Mesodermal cell (in vitro differentiated cells): ENCODE measurements around the gene PARVB.

Experiments used
- H3K27ac ChIP-seq: 2 replicates; pipeline ENCODE4 v1.7.0; 2013; ENCODE audit warnings: mild to moderate bottlenecking, low read depth, low read length, moderate library complexity; ENCODE audit not compliant: severe bottlenecking
- H3K36me3 ChIP-seq: 2 replicates; pipeline ENCODE4 v1.7.1; 2013; ENCODE audit warnings: mild to moderate bottlenecking, low read length, moderate library complexity; ENCODE audit not compliant: control insufficient read depth, insufficient read depth
- H3K4me1 ChIP-seq: one replicate; pipeline ENCODE4 v1.7.1; 2013; ENCODE audit warnings: mild to moderate bottlenecking, low read length; ENCODE audit not compliant: insufficient read depth, control insufficient read depth, poor library complexity, severe bottlenecking
- H3K4me3 ChIP-seq: 2 replicates; pipeline ENCODE4 v1.7.0; 2013; ENCODE audit warnings: low read length, control low read depth, mild to moderate bottlenecking; ENCODE audit not compliant: insufficient read depth, poor library complexity, severe bottlenecking; ENCODE audit errors: extremely low read depth
- H3K9me3 ChIP-seq: 2 replicates; pipeline ENCODE4 v1.7.1; 2013; ENCODE audit warnings: mild to moderate bottlenecking, low read length, moderate library complexity; ENCODE audit not compliant: control insufficient read depth
- WGBS, 2 experiments: methylation state at CpG; one replicate each; pipeline ENCODE4 v1.1.5; 2013; ENCODE audit warnings: missing lambda C conversion rate in 2 of 2; ENCODE audit not compliant: insufficient coverage in 2 of 2; 5-methylcytosine and 5-hydroxymethylcytosine counted together

The PARVB gene

GRCh38 chr22:44112191-44112590, 88.1 kb downstream of the PARVB start:
- Histone ChIP-seq H3K9me3 (no peaks in the 10 kb centered on the region), H3K27ac (no peak overlapping the region), H3K36me3 (no peaks in the 10 kb centered on the region), H3K4me1 (peaks cover 8% of the 10 kb centered on the region), H3K4me3 (no peak overlapping the region)
- 85 to 88% methylated on average over 8 to 10 of the region's 11 CpGs for WGBS, 2 experiments

DNA sequence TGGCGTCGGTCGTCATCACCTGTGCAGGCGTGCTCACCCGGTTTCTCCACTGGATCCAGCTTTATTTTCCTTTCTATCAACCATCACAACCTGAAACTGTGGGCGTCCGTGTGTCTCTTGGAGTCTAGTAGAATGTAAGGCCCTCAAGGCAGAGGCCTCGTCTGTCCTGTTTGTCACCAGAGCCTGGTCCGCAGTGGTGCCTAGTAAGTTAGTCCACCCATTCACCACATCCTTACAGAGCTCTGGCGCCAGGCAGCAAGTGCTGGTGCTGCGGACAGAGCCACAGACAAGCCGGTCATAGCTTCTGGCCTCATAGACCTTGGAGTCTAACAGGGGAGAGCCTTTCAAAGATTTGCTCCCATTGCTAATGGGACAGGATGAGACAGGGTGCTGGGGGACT, 92.2 kb downstream of the PARVB start:
- H3K27ac ChIP-seq = no peak overlapping the region

DNA sequence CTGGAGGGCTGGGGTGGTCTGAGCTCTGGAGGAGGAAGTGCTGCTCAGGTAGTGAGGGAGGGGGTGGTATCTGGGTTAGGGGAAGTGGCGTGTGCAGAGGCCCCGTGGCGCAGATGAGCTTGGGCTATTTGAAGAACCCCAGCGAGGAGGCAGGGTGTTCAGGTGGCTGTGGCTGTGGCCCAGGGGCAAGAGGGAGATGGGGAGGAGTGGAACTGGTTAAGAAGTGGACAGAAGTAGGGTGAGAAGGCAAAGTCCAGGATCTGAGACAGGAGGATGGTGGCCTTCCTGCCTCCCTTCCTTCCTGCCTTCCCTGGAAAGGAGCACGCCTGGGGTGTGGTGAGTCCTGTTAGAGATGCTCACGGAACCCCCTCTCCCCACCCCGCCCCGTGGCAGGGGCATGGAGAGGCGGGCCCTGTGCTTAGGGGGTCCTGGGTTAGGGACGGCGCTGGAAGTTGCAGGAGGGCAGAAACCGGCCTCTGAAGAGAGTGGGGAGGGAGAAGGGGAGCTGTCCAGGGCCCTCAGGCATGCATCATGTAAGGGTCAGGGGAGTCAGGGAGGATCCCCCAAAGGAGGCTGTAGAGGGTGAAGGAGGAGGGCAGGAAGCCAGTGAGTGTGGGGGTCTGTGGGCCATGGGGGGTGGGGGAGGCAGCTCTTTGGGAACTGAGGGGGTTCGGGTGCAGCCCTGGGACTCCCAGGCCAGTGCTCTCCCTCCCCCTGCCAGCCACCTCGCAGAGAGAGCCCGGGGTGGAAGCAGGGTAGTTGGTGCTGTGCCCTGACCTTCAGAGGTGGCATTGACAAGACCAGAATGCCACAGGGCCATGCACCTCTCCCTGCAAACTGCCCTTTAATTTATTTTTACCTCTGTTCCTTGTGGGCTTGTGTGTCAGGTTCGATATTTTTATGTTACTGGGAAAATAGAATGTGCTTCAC, 92.9 kb downstream of the PARVB start:
- H3K36me3 ChIP-seq = no peaks in the 10 kb centered on the region
- H3K27ac ChIP-seq = no peak overlapping the region
- 81 to 98% methylated on average over 7 to 11 of the region's 16 CpGs for WGBS, 2 experiments
- no peak overlapping the region for H3K4me3 ChIP-seq
- H3K4me1 ChIP-seq = no peaks in the 10 kb centered on the region
- peaks cover 6% of the 10 kb centered on the region for H3K9me3 ChIP-seq

More for the DNA sequence above, 92.2 kb downstream of the PARVB start:
- Histone ChIP-seq H3K4me3 (no peak overlapping the region), H3K36me3 (no peaks in the 10 kb centered on the region), H3K4me1 (no peaks in the 10 kb centered on the region), H3K9me3 (peaks cover 3% of the 10 kb centered on the region)
- WGBS, 2 experiments = 96 to 100% methylated on average over 8 to 11 of the region's 12 CpGs

DNA sequence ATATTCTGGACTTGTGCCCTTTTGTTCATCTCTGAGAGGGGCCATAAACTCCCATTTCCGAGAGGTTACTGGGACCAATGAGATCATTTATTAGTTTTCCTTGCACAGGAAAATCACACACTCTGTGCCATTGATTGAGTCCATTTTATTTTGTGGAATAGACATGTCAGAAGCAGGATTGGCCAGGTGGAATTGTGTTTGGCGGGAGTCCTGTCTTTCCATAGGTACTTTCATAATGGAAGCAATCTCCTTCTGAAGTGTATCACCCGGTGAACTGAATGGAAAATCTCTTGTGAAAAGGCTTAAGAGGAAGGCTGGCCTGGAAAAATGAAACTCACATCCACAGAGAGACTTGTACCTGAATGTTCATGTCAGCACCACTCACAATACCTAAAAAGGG, 93.6 kb downstream of the PARVB start:
- H3K4me3 ChIP-seq = no peak overlapping the region
- H3K36me3 ChIP-seq = no peaks in the 10 kb centered on the region
- H3K4me1 ChIP-seq = no peaks in the 10 kb centered on the region
- H3K9me3 ChIP-seq = peaks cover 6% of the 10 kb centered on the region
- no peak overlapping the region for H3K27ac ChIP-seq
- WGBS, 2 experiments = 40 to 100% methylated on average over 1 of the region's 3 CpGs

GRCh38 chr22:44118645-44119315, 94.7 kb downstream of the PARVB start:
- H3K36me3 ChIP-seq = no peaks in the 10 kb centered on the region
- 83 to 87% methylated on average over 12 of the region's 12 CpGs for WGBS, 2 experiments
- H3K9me3 ChIP-seq = peaks cover 6% of the 10 kb centered on the region
- H3K4me3 ChIP-seq = no peak overlapping the region
- H3K27ac ChIP-seq = no peak overlapping the region
- no peaks in the 10 kb centered on the region for H3K4me1 ChIP-seq

DNA sequence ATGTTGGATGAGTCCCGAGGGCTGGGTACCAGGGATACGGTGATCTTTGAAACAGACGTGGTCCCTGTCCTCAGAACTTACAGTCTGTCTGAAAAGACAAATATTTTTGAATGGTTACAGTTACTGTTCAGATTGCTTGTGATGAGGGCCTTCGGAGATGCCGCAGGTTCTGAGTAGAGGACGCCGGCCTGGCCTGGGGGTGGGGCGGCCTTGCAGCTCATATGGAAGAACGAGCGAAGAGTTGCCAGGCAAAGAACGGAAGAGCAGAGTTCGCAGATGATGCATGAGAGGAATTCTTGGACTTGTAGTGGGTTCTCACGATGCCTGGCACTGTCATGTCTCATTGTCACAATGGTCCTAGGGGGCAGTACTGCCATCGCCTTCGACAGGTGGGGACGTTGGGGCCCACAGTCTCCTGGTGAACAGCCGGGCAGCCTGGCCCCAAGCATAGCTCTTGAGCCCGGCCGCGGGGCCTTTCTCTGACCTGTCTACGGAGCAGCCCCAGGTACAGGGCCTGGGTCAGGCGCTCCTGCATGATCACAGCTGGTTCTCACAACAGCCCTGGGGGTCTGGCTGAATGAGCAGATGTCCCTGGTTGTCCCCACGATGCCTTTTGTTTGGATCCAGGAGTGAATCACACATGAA, 95.7 kb downstream of the PARVB start:
- H3K27ac ChIP-seq = no peak overlapping the region
- no peak overlapping the region for H3K4me3 ChIP-seq
- WGBS, 2 experiments = 94 to 95% methylated on average over 19 to 23 of the region's 23 CpGs
- no peaks in the 10 kb centered on the region for H3K4me1 ChIP-seq
- peaks cover 6% of the 10 kb centered on the region for H3K9me3 ChIP-seq
- H3K36me3 ChIP-seq = no peaks in the 10 kb centered on the region

- no peaks in the 10 kb centered on the region for H3K36me3 ChIP-seq
- no peaks in the 10 kb centered on the region for H3K4me1 ChIP-seq
- WGBS, 2 experiments = 81 to 84% methylated on average over 6 to 7 of the region's 8 CpGs
- peaks cover 6% of the 10 kb centered on the region for H3K9me3 ChIP-seq
- no peak overlapping the region for H3K4me3 ChIP-seq
- H3K27ac ChIP-seq = no peak overlapping the region
Observed at GRCh38 chr22:44120314-44120704, 96.2 kb downstream of the PARVB start.

DNA sequence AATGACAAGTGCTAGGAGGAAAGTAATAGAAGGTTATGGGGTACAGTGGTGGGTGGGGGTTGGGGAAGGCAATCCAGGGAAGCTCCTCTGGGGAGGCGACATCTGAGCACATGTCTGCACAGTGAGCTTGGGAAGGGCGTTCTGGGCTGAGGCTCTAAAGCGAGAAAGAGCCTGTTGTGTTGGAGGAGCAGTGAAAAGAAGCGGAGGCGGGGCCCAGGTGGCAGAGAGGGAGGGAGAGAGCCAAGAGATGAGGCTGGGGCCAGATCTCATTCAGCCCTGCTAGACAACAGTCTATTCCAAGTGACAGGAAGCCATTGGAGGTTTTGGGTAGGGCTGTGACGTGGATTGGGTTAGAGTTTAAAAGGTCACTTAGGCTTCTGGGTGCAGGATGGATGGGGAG, 101.3 kb downstream of the PARVB start:
- Histone ChIP-seq H3K9me3 (peaks cover 6% of the 10 kb centered on the region), H3K4me1 (no peaks in the 10 kb centered on the region), H3K27ac (no peak overlapping the region), H3K36me3 (no peaks in the 10 kb centered on the region), H3K4me3 (no peak overlapping the region)
- WGBS, 2 experiments = 78 to 84% methylated on average over 4 to 6 of the region's 6 CpGs

- 88 to 96% methylated on average over 1 to 2 of the region's 2 CpGs for WGBS, 2 experiments
- Histone ChIP-seq H3K36me3 (no peaks in the 10 kb centered on the region), H3K4me1 (no peaks in the 10 kb centered on the region)
Observed at GRCh38 chr22:44126807-44127206, 102.7 kb downstream of the PARVB start.

DNA sequence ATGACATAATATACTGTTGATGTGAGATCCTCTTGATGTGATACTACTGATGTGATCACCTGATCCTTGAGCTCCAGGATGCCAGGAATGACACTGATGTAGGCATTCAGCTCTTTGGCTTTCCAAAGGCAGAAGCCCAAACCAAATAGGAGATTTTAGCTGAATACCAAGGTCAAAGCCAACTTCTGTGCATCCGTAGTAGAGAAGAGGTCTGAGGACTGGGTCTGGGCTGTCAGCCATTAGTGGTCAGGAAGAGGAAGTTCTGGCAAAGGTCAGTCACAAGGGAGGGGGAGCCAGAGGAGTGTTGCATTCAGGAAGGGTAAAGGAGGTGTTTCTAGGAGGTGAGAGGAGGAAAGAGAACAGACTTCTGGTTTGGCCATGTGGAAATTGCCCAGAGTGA, 103.3 kb downstream of the PARVB start:
- Histone ChIP-seq H3K9me3 (no peaks in the 10 kb centered on the region), H3K4me3 (no peak overlapping the region), H3K27ac (no peak overlapping the region), H3K4me1 (no peaks in the 10 kb centered on the region), H3K36me3 (no peaks in the 10 kb centered on the region)
- 88 to 100% methylated on average over 1 of the region's 1 CpG for WGBS, 2 experiments

More at GRCh38 chr22:44126807-44127206, 102.7 kb downstream of the PARVB start:
- Histone ChIP-seq H3K27ac (no peak overlapping the region), H3K4me3 (no peak overlapping the region), H3K9me3 (no peaks in the 10 kb centered on the region)
